ENCODE results near the gene TMEM91. TPM values are rescaled to one million over a fixed set of nuclear protein-coding genes. Genes with fewer than 3 reads are reported as not detected.

TMEM91 gene
- total and polyA plus RNA-seq, 5 donors from 2014 or later, result 2.0 to 12.4 (median 4.5) TPM

GRCh38 chr19:41330946-41331678 lies 45.2 kb upstream of the TMEM91 start:
- ATAC-seq (ENCODE audit: low read depth in 2 of 2) (no peak), DNase-seq (no peak)
- Mint-ChIP-seq H3K36me3 (peaks cover 32% of the 10 kb centered on the region), H3K27ac (peak overlapping the region in 2 of 3 donors; percentile 80 to 97), H3K4me3 (peak overlapping the region in 3 of 4 donors; percentile 12 to 84 (median 66)), H3K4me1 (peaks cover 19 to 64% (median 38%) of the 10 kb centered on the region in 4 donors), H3K9me3 (peaks cover 0 to 2% (median 0%) of the 10 kb centered on the region in 7 donors), H3K27me3 (peaks cover 4% of the 10 kb centered on the region)
- Histone ChIP-seq H3K27ac (ENCODE audit: insufficient read depth, low read length, poor library complexity, severe bottlenecking) (no peak overlapping the region), H3K9me3 (ENCODE audit: control insufficient read depth in 2 of 2, low read length in 2 of 2) (no peaks in the 10 kb centered on the region), H3K4me1 (ENCODE audit: control insufficient read depth, insufficient read depth, low read length, poor library complexity, severe bottlenecking) (peaks cover 54% of the 10 kb centered on the region), H3K4me3 (ENCODE audit: low read depth, low read length) (no peak overlapping the region), H3K27me3 (ENCODE audit: control insufficient read depth, insufficient read depth, low read length) (no peaks in the 10 kb centered on the region), H3K36me3 (ENCODE audit: control insufficient read depth, insufficient read depth, low read length) (peaks cover 53% of the 10 kb centered on the region)

- H3K4me3 Mint-ChIP-seq, result no peak overlapping the region
These were observed 44.3 kb upstream of the TMEM91 start for GRCh38 chr19:41332000-41332399.

GRCh38 chr19:41332468-41332867 lies 43.9 kb upstream of the TMEM91 start:
- peak overlapping the region; percentile 15 for H3K27ac ChIP-seq (ENCODE audit: insufficient read depth, low read length, poor library complexity, severe bottlenecking)
- Mint-ChIP-seq H3K9me3 (peaks cover 0 to 2% (median 0%) of the 10 kb centered on the region in 7 donors), H3K27me3 (peaks cover 4% of the 10 kb centered on the region), H3K4me3 (no peak overlapping the region), H3K27ac (peak overlapping the region in 2 of 3 donors; percentile 69 to 82), H3K36me3 (peaks cover 33% of the 10 kb centered on the region), H3K4me1 (peaks cover 15 to 58% (median 30%) of the 10 kb centered on the region in 4 donors)
- no peak overlapping the region for H3K4me3 ChIP-seq (ENCODE audit: low read depth, low read length)
- H3K27me3 ChIP-seq (ENCODE audit: control insufficient read depth, insufficient read depth, low read length), result no peaks in the 10 kb centered on the region
- no peak for DNase-seq
- peaks cover 40% of the 10 kb centered on the region for H3K4me1 ChIP-seq (ENCODE audit: control insufficient read depth, insufficient read depth, low read length, poor library complexity, severe bottlenecking)
- no peak for ATAC-seq (ENCODE audit: low read depth in 2 of 2)
- no peaks in the 10 kb centered on the region for H3K9me3 ChIP-seq (ENCODE audit: control insufficient read depth in 2 of 2, low read length in 2 of 2)
- H3K36me3 ChIP-seq (ENCODE audit: control insufficient read depth, insufficient read depth, low read length), result peaks cover 65% of the 10 kb centered on the region

More at GRCh38 chr19:41332000-41332399, 44.3 kb upstream of the TMEM91 start:
- H3K36me3 Mint-ChIP-seq, result peaks cover 32% of the 10 kb centered on the region
- DNase-seq, result no peak
- Histone ChIP-seq H3K27ac (ENCODE audit: insufficient read depth, low read length, poor library complexity, severe bottlenecking) (peak overlapping the region; percentile 15), H3K4me3 (ENCODE audit: low read depth, low read length) (no peak overlapping the region), H3K27me3 (ENCODE audit: control insufficient read depth, insufficient read depth, low read length) (no peaks in the 10 kb centered on the region), H3K4me1 (ENCODE audit: control insufficient read depth, insufficient read depth, low read length, poor library complexity, severe bottlenecking) (peaks cover 45% of the 10 kb centered on the region), H3K36me3 (ENCODE audit: control insufficient read depth, insufficient read depth, low read length) (peaks cover 60% of the 10 kb centered on the region), H3K9me3 (ENCODE audit: control insufficient read depth in 2 of 2, low read length in 2 of 2) (no peaks in the 10 kb centered on the region)
- H3K4me1 Mint-ChIP-seq, result peaks cover 16 to 60% (median 32%) of the 10 kb centered on the region in 4 donors
- peaks cover 0 to 2% (median 0%) of the 10 kb centered on the region in 7 donors for H3K9me3 Mint-ChIP-seq
- H3K27ac Mint-ChIP-seq, result peak overlapping the region in 1 of 3 donors; percentile 97
- ATAC-seq (ENCODE audit: low read depth in 2 of 2), result no peak
- peaks cover 4% of the 10 kb centered on the region for H3K27me3 Mint-ChIP-seq

- no peak overlapping the region for H3K4me3 ChIP-seq (ENCODE audit: low read depth, low read length)
- H3K4me3 Mint-ChIP-seq, result no peak overlapping the region
- peaks cover 10 to 51% (median 23%) of the 10 kb centered on the region in 4 donors for H3K4me1 Mint-ChIP-seq
- no peaks in the 10 kb centered on the region for H3K9me3 ChIP-seq (ENCODE audit: control insufficient read depth in 2 of 2, low read length in 2 of 2)
- H3K27ac ChIP-seq (ENCODE audit: insufficient read depth, low read length, poor library complexity, severe bottlenecking), result no peak overlapping the region
- peaks cover 21% of the 10 kb centered on the region for H3K4me1 ChIP-seq (ENCODE audit: control insufficient read depth, insufficient read depth, low read length, poor library complexity, severe bottlenecking)
- peaks cover 4% of the 10 kb centered on the region for H3K27me3 Mint-ChIP-seq
- peaks cover 38% of the 10 kb centered on the region for H3K36me3 Mint-ChIP-seq
- no peak overlapping the region for H3K27ac Mint-ChIP-seq
- H3K27me3 ChIP-seq (ENCODE audit: control insufficient read depth, insufficient read depth, low read length), result no peaks in the 10 kb centered on the region
- H3K9me3 Mint-ChIP-seq, result peaks cover 0 to 2% (median 0%) of the 10 kb centered on the region in 7 donors
- H3K36me3 ChIP-seq (ENCODE audit: control insufficient read depth, insufficient read depth, low read length), result peaks cover 82% of the 10 kb centered on the region
- ATAC-seq (ENCODE audit: low read depth in 2 of 2) (no peak), DNase-seq (no peak)
These were observed 41.5 kb upstream of the TMEM91 start for GRCh38 chr19:41334793-41335192.

- no peak overlapping the region for H3K27ac Mint-ChIP-seq
- Histone ChIP-seq H3K9me3 (ENCODE audit: control insufficient read depth in 2 of 2, low read length in 2 of 2) (no peaks in the 10 kb centered on the region), H3K36me3 (ENCODE audit: control insufficient read depth, insufficient read depth, low read length) (peaks cover 84% of the 10 kb centered on the region), H3K27me3 (ENCODE audit: control insufficient read depth, insufficient read depth, low read length) (no peaks in the 10 kb centered on the region), H3K4me3 (ENCODE audit: low read depth, low read length) (no peak overlapping the region), H3K4me1 (ENCODE audit: control insufficient read depth, insufficient read depth, low read length, poor library complexity, severe bottlenecking) (peaks cover 15% of the 10 kb centered on the region), H3K27ac (ENCODE audit: insufficient read depth, low read length, poor library complexity, severe bottlenecking) (no peak overlapping the region)
- DNase-seq, result no peak
- no peak overlapping the region for H3K4me3 Mint-ChIP-seq
- H3K4me1 Mint-ChIP-seq, result peaks cover 7 to 50% (median 23%) of the 10 kb centered on the region in 4 donors
- ATAC-seq (ENCODE audit: low read depth in 2 of 2), result no peak
- peaks cover 37% of the 10 kb centered on the region for H3K36me3 Mint-ChIP-seq
- peaks cover 4% of the 10 kb centered on the region for H3K27me3 Mint-ChIP-seq
- H3K9me3 Mint-ChIP-seq, result peaks cover 0 to 2% (median 0%) of the 10 kb centered on the region in 7 donors
These were observed 40.9 kb upstream of the TMEM91 start for GRCh38 chr19:41335467-41335866.

GRCh38 chr19:41339936-41340335 lies 36.4 kb upstream of the TMEM91 start:
- H3K4me3 ChIP-seq (ENCODE audit: low read depth, low read length), result no peak overlapping the region
- Mint-ChIP-seq H3K27ac (no peak overlapping the region), H3K4me1 (peaks cover 5 to 63% (median 34%) of the 10 kb centered on the region in 4 donors), H3K9me3 (no peaks in the 10 kb centered on the region), H3K27me3 (no peaks in the 10 kb centered on the region), H3K36me3 (peaks cover 31% of the 10 kb centered on the region), H3K4me3 (peak overlapping the region in 1 of 4 donors; percentile 72)
- no peaks in the 10 kb centered on the region for H3K9me3 ChIP-seq (ENCODE audit: control insufficient read depth in 2 of 2, low read length in 2 of 2)
- H3K36me3 ChIP-seq (ENCODE audit: control insufficient read depth, insufficient read depth, low read length), result peaks cover 76% of the 10 kb centered on the region
- peaks cover 40% of the 10 kb centered on the region for H3K4me1 ChIP-seq (ENCODE audit: control insufficient read depth, insufficient read depth, low read length, poor library complexity, severe bottlenecking)
- no peaks in the 10 kb centered on the region for H3K27me3 ChIP-seq (ENCODE audit: control insufficient read depth, insufficient read depth, low read length)
- H3K27ac ChIP-seq (ENCODE audit: insufficient read depth, low read length, poor library complexity, severe bottlenecking), result no peak overlapping the region
- ATAC-seq (ENCODE audit: low read depth in 2 of 2), result no peak
- no peak for DNase-seq

GRCh38 chr19:41341669-41342490 lies 34.5 kb upstream of the TMEM91 start:
- no peaks in the 10 kb centered on the region for H3K27me3 Mint-ChIP-seq
- peak overlapping the region in 1 of 3 donors; percentile 64 for H3K27ac Mint-ChIP-seq
- Histone ChIP-seq H3K4me3 (ENCODE audit: low read depth, low read length) (no peak overlapping the region), H3K27me3 (ENCODE audit: control insufficient read depth, insufficient read depth, low read length) (no peaks in the 10 kb centered on the region), H3K27ac (ENCODE audit: insufficient read depth, low read length, poor library complexity, severe bottlenecking) (no peak overlapping the region), H3K36me3 (ENCODE audit: control insufficient read depth, insufficient read depth, low read length) (peaks cover 73% of the 10 kb centered on the region), H3K9me3 (ENCODE audit: control insufficient read depth in 2 of 2, low read length in 2 of 2) (no peaks in the 10 kb centered on the region), H3K4me1 (ENCODE audit: control insufficient read depth, insufficient read depth, low read length, poor library complexity, severe bottlenecking) (peaks cover 43% of the 10 kb centered on the region)
- ATAC-seq (ENCODE audit: low read depth in 2 of 2) (no peak), DNase-seq (peak in 1 of 3 donors; percentile 58)
- H3K4me1 Mint-ChIP-seq, result peaks cover 5 to 64% (median 39%) of the 10 kb centered on the region in 4 donors
- peaks cover 31% of the 10 kb centered on the region for H3K36me3 Mint-ChIP-seq
- H3K9me3 Mint-ChIP-seq, result no peaks in the 10 kb centered on the region
- H3K4me3 Mint-ChIP-seq, result peak overlapping the region in 3 of 4 donors; percentile 55 to 77 (median 73)
